ENCODE results near the gene PNPLA5. TPM values are rescaled to one million over a fixed set of nuclear protein-coding genes. Genes with fewer than 3 reads are reported as not detected.

Gene PNPLA5
- total RNA-seq, 1 experiment from 2014 or later, result 5.3 TPM

GRCh38 chr22:43901976-43902643 is 10.3 kb upstream of the PNPLA5 start:
- Mint-ChIP-seq H3K27ac (no peak overlapping the region), H3K9me3 (peaks cover 6% of the 10 kb centered on the region), H3K27me3 (ENCODE audit: low read depth) (peaks cover 16% of the 10 kb centered on the region), H3K4me1 (no peaks in the 10 kb centered on the region), H3K4me3 (no peak overlapping the region), H3K36me3 (no peaks in the 10 kb centered on the region)
- CTCF ChIA-PET, result interaction anchor here (14.0 kb wide), 1 partner anchor 19 kb away, joined by 162 read pairs; no protein-coding TSS in a partner anchor
- ATAC-seq (no peak), DNase-seq (ENCODE audit: low spot score) (no peak)
- POLR2A ChIA-PET, result no interaction called here
- TF ChIP-seq NR3C1 (CRISPR knock-in tag; conservative IDR thresholded peaks at IDR 0.05; ENCODE audit: low read depth) (no peak), NFATC4 (CRISPR knock-in tag; IDR thresholded peaks at IDR 0.05) (no peak), MAX (CRISPR knock-in tag; IDR thresholded peaks at IDR 0.05) (no peak), GABPB1 (CRISPR knock-in tag; IDR thresholded peaks at IDR 0.05) (no peak), ZNF671 (CRISPR knock-in tag; IDR thresholded peaks at IDR 0.05) (no peak), NR2C2 (CRISPR knock-in tag; IDR thresholded peaks at IDR 0.05) (no peak), CTCF (IDR thresholded peaks at IDR 0.05) (no peak), ZSCAN18 (CRISPR knock-in tag; IDR thresholded peaks at IDR 0.05) (no peak), SMAD4 (CRISPR knock-in tag; IDR thresholded peaks at IDR 0.05) (no peak), ZBTB21 (CRISPR knock-in tag; IDR thresholded peaks at IDR 0.05; ENCODE audit: borderline replicate concordance) (no peak), ATF3 (CRISPR knock-in tag; conservative IDR thresholded peaks at IDR 0.05) (no peak), TEAD4 (CRISPR knock-in tag; IDR thresholded peaks at IDR 0.05) (no peak), ZBTB43 (CRISPR knock-in tag; IDR thresholded peaks at IDR 0.05) (no peak), RELA (CRISPR knock-in tag; IDR thresholded peaks at IDR 0.05; ENCODE audit: borderline replicate concordance) (no peak), AFF4 (CRISPR knock-in tag; IDR thresholded peaks at IDR 0.05; ENCODE audit: borderline replicate concordance) (no peak), USF1 (CRISPR knock-in tag; IDR thresholded peaks at IDR 0.05) (no peak), IRF2 (CRISPR knock-in tag; IDR thresholded peaks at IDR 0.05; ENCODE audit: borderline replicate concordance, low read depth) (no peak), ERG (CRISPR knock-in tag; IDR thresholded peaks at IDR 0.05) (no peak), MLX (CRISPR knock-in tag; IDR thresholded peaks at IDR 0.05) (no peak)
